SKM-1 (cell line): ENCODE results near the gene ZSCAN5A.
"Not testable (repeated sequence)": the region's sequence is repeated elsewhere in the genome, so short reads cannot be mapped to it uniquely, and the experiment has no call there.

Experiments
- DNase-seq: peaks from one replicate; lab custom pipeline; 2025; ENCODE audit not compliant: unreplicated experiment; lab: John Stamatoyannopoulos, UW

ZSCAN5A gene

GRCh38 chr19:56314381-56315076 lies at the start of gene ZSCAN5A:
Gene ZSCAN5A, minus strand, starts transcription at chr19:56314839. Its CDS starts 89,793 bp downstream, at chr19:56225046.
- DNase-seq: peak; percentile 57

- DNase-seq: no peak
Observed at GRCh38 chr19:56360841-56361240, 46.2 kb upstream of the ZSCAN5A start.

- DNase-seq: no peak
Observed at GRCh38 chr19:56356944-56357343, 42.3 kb upstream of the ZSCAN5A start.

- DNase-seq: no peak
Observed at GRCh38 chr19:56355517-56355916, 40.9 kb upstream of the ZSCAN5A start.

- no peak for DNase-seq
Observed at GRCh38 chr19:56351208-56351607, 36.6 kb upstream of the ZSCAN5A start.

- peak; percentile 1 for DNase-seq
Observed at GRCh38 chr19:56350416-56351045, 35.9 kb upstream of the ZSCAN5A start.

- DNase-seq: no peak
Observed at GRCh38 chr19:56348289-56348877, 33.7 kb upstream of the ZSCAN5A start.

- DNase-seq: no peak
Observed at GRCh38 chr19:56347163-56347778, 32.6 kb upstream of the ZSCAN5A start.

- DNase-seq: no peak
Observed at GRCh38 chr19:56341948-56342347, 27.3 kb upstream of the ZSCAN5A start.

- DNase-seq: not testable (repeated sequence)
Observed at GRCh38 chr19:56339031-56339430, 24.4 kb upstream of the ZSCAN5A start.

GRCh38 chr19:56337077-56337476 lies 22.4 kb upstream of the ZSCAN5A start:
- not testable (repeated sequence) for DNase-seq

GRCh38 chr19:56335371-56335770 lies 20.7 kb upstream of the ZSCAN5A start:
- not testable (repeated sequence) for DNase-seq

GRCh38 chr19:56333506-56333905 lies 18.9 kb upstream of the ZSCAN5A start:
- DNase-seq: no peak

GRCh38 chr19:56332695-56333094 lies 18.1 kb upstream of the ZSCAN5A start:
- no peak for DNase-seq

GRCh38 chr19:56324436-56324835 lies 9.8 kb upstream of the ZSCAN5A start:
- DNase-seq: no peak

- peak; percentile 30 for DNase-seq
Observed at GRCh38 chr19:56321989-56322440, 7.4 kb upstream of the ZSCAN5A start.

- no peak for DNase-seq
Observed at GRCh38 chr19:56321254-56321988, 6.8 kb upstream of the ZSCAN5A start.

GRCh38 chr19:56319991-56320390 lies 5.4 kb upstream of the ZSCAN5A start:
- DNase-seq: no peak

GRCh38 chr19:56317749-56318148 lies 3.1 kb upstream of the ZSCAN5A start:
- no peak for DNase-seq

GRCh38 chr19:56316728-56317127 lies 2.1 kb upstream of the ZSCAN5A start:
- no peak for DNase-seq
